HL-60 (cell line): Measurements from ENCODE around the gene CTSH.
"Not testable (repeated sequence)": the region's sequence is repeated elsewhere in the genome, so short reads cannot be mapped to it uniquely, and the experiment has no call there.

Experiments
- DNase-seq, 2 experiments: peaks; one replicate each; pipeline ENCODE4 v3.0.0-alpha.2; 2010 to 2020; ENCODE audit warnings: low read depth in 1 of 2, low spot score in 1 of 2
- H3K27ac ChIP-seq: fragments of 250-450 bp; sonication (Bioruptor Pico); replicated peaks from 2 replicates; pipeline ENCODE4 v1.5.1; 2020; ENCODE audit warnings: mild to moderate bottlenecking, moderate library complexity
- H3K27me3 ChIP-seq: fragments of 250-450 bp; sonication (Bioruptor Pico); 2 replicates; pipeline ENCODE4 v1.5.1; 2021; ENCODE audit warnings: mild to moderate bottlenecking, moderate library complexity; ENCODE audit not compliant: insufficient read depth, poor library complexity, severe bottlenecking
- H3K4me3 ChIP-seq: replicated peaks from 2 replicates; pipeline ENCODE4 v1.5.1; 2011; ENCODE audit warnings: mild to moderate bottlenecking, control low read depth, low read length; ENCODE audit not compliant: insufficient read depth
- CTCF ChIP-seq: IDR thresholded peaks from one replicate; pipeline ENCODE4 v1.5.1; 2011; ENCODE audit warnings: low read length, control low read depth, inconsistent platforms; ENCODE audit not compliant: insufficient read depth
- GABPA ChIP-seq: IDR thresholded peaks from 2 replicates; pipeline ENCODE4 v1.6.1; 2012; ENCODE audit warnings: low read depth
- POLR2AphosphoS5 ChIP-seq: IDR thresholded peaks from 2 replicates; pipeline ENCODE4 v1.6.1; 2012; ENCODE audit warnings: low read depth
- REST ChIP-seq: IDR thresholded peaks from 2 replicates; pipeline ENCODE4 v1.6.1; 2012; ENCODE audit warnings: low read depth; ENCODE audit not compliant: insufficient replicate concordance
- SPI1 ChIP-seq: IDR thresholded peaks from 2 replicates; pipeline ENCODE4 v1.6.1; 2012; ENCODE audit warnings: low read depth, mild to moderate bottlenecking, borderline replicate concordance

Gene CTSH

DNA sequence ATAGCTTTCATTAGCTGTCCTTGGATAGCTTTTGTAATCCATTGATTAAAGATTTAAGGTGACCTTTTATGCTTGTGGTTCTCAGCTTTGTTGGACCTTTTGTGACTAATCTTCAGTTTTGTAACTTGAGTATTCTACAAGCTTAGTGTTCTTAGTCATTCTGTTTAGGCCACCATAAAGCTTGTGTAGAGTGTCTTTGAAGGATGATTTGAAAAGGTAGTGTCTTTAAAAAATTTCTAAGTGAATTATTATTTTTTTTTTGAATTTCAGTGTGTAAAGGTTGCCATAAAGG lies 64.7 kb downstream of the CTSH start:
- Histone ChIP-seq H3K27ac (0 out of 2 replicates have a peak overlapping the region, but pooled peaks have one; percentile 8), H3K4me3 (no peak overlapping the region), H3K27me3 (no peaks in the 10 kb centered on the region)
- no peak for DNase-seq
- TF ChIP-seq GABPA: no peak
- TF ChIP-seq CTCF: no peak
- no peak for TF ChIP-seq SPI1

DNA sequence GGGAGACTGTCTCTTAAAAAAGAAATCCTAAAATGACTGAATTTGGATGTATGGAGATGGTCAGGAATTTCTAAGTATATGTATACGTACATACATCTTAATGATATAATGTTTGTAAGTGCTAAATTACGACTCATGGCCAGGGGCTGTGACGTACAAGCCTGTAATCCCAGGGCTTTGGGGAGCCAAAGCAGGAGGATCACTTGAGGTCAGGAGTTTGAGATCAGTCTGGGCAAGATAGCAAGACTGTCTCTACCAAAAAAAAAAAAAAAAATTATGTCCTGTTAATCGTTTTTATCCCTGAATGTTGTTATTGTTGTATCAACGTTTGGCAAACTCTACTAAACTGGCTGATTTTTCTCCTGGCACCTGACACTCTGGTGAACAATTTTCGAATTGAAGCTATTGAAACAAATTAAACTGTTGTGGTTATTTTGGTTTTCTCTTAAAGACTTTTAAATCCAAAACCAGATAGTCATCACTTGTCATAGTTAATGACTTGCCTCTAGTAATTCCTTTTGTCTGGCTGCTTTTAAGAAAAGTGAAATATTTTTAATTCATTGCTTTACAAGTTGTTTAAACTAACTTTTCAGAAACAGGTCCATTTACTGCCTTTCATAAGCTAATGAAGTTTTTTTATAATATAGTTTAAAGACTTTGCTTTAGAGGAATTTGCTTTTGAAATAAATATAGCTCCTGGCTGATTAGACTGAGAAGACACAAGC lies 65.2 kb downstream of the CTSH start:
- 0 out of 2 replicates have a peak overlapping the region, but pooled peaks have one; percentile 8 for H3K27ac ChIP-seq
- no peak overlapping the region for H3K4me3 ChIP-seq
- DNase-seq: no peak
- TF ChIP-seq SPI1 (no peak), REST (no peak), GABPA (no peak), CTCF (no peak), POLR2AphosphoS5 (no peak)
- no peaks in the 10 kb centered on the region for H3K27me3 ChIP-seq

- no peak for DNase-seq
- H3K27ac ChIP-seq: no peak overlapping the region
- no peak overlapping the region for H3K4me3 ChIP-seq
- no peaks in the 10 kb centered on the region for H3K27me3 ChIP-seq
- TF ChIP-seq REST (no peak), POLR2AphosphoS5 (no peak), SPI1 (no peak), CTCF (no peak), GABPA (no peak)
These were observed 66.5 kb downstream of the CTSH start for GRCh38 chr15:78878356-78878755.

DNA sequence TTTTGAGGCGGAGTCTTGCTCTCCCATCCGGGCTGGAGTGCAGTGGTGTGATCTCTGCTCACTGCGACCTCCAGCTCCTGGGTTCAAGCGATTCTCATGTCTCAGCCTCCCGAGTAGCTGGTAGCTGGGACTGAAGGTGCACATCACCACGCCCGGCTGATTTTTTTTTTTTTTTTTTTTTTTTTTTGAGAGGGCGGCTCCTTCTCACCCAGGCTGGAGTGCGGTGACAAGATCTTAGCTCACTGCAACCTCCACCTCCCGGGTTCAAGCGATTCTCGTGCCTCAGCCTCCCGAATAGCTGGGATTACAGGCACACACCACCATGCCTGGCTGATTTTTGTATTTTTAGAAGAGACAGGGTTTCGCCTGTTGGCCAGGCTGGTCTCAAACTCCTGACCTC lies 67.9 kb downstream of the CTSH start:
- DNase-seq, H3K27me3 ChIP-seq, H3K27ac ChIP-seq: not testable (repeated sequence)
- H3K4me3 ChIP-seq: peak overlapping the region; percentile 63
